NCI-H69 (cell line): ENCODE data around the gene FBLIM1.

ENCODE experiments used
- DNase-seq: peaks from one replicate; lab custom pipeline; 2025; lab: John Stamatoyannopoulos, UW

The FBLIM1 gene

GRCh38 chr1:15748264-15748663 lies 10.3 kb upstream of the FBLIM1 start:
- no peak for DNase-seq

GRCh38 chr1:15748690-15749398 lies 9.8 kb upstream of the FBLIM1 start:
- no peak for DNase-seq

GRCh38 chr1:15749399-15750291 lies 8.9 kb upstream of the FBLIM1 start:
- DNase-seq, result no peak

- no peak for DNase-seq
Observed at GRCh38 chr1:15750924-15751323, 7.7 kb upstream of the FBLIM1 start.

- DNase-seq, result no peak
Observed at GRCh38 chr1:15751717-15752116, 6.9 kb upstream of the FBLIM1 start.

GRCh38 chr1:15753776-15754175 lies 4.8 kb upstream of the FBLIM1 start:
- no peak for DNase-seq

GRCh38 chr1:15755021-15755645 lies 3.5 kb upstream of the FBLIM1 start:
- DNase-seq, result no peak

- DNase-seq, result no peak
Observed at GRCh38 chr1:15755646-15756040, 3.0 kb upstream of the FBLIM1 start.

GRCh38 chr1:15756143-15757015 lies 2.2 kb upstream of the FBLIM1 start:
- DNase-seq, result peak; percentile 71

GRCh38 chr1:15757016-15757543 lies 1.5 kb upstream of the FBLIM1 start:
- no peak for DNase-seq

- DNase-seq, result peak; percentile 26
Observed at GRCh38 chr1:15757575-15758342, 836 bp upstream of the FBLIM1 start.

GRCh38 chr1:15758953-15759661 lies 512 bp downstream of the FBLIM1 start:
- peak; percentile 37 for DNase-seq

GRCh38 chr1:15760520-15761211 lies 2.1 kb downstream of the FBLIM1 start:
- peak; percentile 7 for DNase-seq

- DNase-seq, result no peak
Observed at GRCh38 chr1:15761366-15762128, 3.0 kb downstream of the FBLIM1 start.

GRCh38 chr1:15762546-15762945 lies 4.0 kb downstream of the FBLIM1 start:
- DNase-seq, result no peak

GRCh38 chr1:15764269-15764764 lies 5.7 kb downstream of the FBLIM1 start:
- peak; percentile 27 for DNase-seq

GRCh38 chr1:15764890-15765289 lies 6.3 kb downstream of the FBLIM1 start:
- no peak for DNase-seq

GRCh38 chr1:15765495-15766194 lies 7.0 kb downstream of the FBLIM1 start:
- no peak for DNase-seq
